Fibroblast of lung (primary cell): ENCODE results near the gene CHDH.

Source experiments
- CTCF ChIP-seq, 2 donors: IDR thresholded peaks in 1 of 2; conservative IDR thresholded peaks in 1 of 2; 1 replicate in 1 of 2; 2 replicates in 1 of 2; pipeline ENCODE4 v1.5.1; 2011 to 2012; ENCODE audit warnings: low read length in 2 of 2, control low read depth in 1 of 2, inconsistent platforms in 1 of 2, low read depth in 1 of 2, mild to moderate bottlenecking in 1 of 2
- EZH2 ChIP-seq: IDR thresholded peaks from 2 replicates; pipeline ENCODE4 v1.5.1; 2012; ENCODE audit warnings: low read length, control low read depth, mild to moderate bottlenecking; ENCODE audit errors: missing control alignments

- TF ChIP-seq CTCF (conservative IDR thresholded peaks at IDR 0.05 in 1 of 2, IDR thresholded peaks at IDR 0.05 in 1 of 2; ENCODE audit: low read depth in 1 of 2, low read length in 2 of 2): no peak
- TF ChIP-seq EZH2: no peak
Measured at GRCh38 chr3:53860196-53860595, 14.0 kb upstream of the CHDH start.
